Thyroid gland (tissue), 4 donors: ENCODE results near the gene CD40.

ENCODE experiments used
- POLR2A ChIP-seq, 2 donors: fragments of 450-650 bp; IDR thresholded peaks; one replicate each; pipeline ENCODE4 v1.6.1; 2017; ENCODE audit warnings: antibody characterized with exemption in 2 of 2, mild to moderate bottlenecking in 2 of 2, moderate library complexity in 1 of 2
- TF ChIP-seq, protein P1 (sequence below), 6 experiments: fragments of 200-600 bp in 3 of 6; fragments of 450-650 bp in 3 of 6; sonication (generic) in 3 of 6; IDR thresholded peaks; one replicate each; pipeline ENCODE4 v1.5.1; 2016 to 2019; ENCODE audit warnings: antibody characterized with exemption in 6 of 6, mild to moderate bottlenecking in 2 of 6, inconsistent platforms in 1 of 6, moderate library complexity in 1 of 6

GRCh38 chr20:46137816-46138215 is 19.7 kb downstream of the CD40 start:
- TF ChIP-seq, protein P1, sequence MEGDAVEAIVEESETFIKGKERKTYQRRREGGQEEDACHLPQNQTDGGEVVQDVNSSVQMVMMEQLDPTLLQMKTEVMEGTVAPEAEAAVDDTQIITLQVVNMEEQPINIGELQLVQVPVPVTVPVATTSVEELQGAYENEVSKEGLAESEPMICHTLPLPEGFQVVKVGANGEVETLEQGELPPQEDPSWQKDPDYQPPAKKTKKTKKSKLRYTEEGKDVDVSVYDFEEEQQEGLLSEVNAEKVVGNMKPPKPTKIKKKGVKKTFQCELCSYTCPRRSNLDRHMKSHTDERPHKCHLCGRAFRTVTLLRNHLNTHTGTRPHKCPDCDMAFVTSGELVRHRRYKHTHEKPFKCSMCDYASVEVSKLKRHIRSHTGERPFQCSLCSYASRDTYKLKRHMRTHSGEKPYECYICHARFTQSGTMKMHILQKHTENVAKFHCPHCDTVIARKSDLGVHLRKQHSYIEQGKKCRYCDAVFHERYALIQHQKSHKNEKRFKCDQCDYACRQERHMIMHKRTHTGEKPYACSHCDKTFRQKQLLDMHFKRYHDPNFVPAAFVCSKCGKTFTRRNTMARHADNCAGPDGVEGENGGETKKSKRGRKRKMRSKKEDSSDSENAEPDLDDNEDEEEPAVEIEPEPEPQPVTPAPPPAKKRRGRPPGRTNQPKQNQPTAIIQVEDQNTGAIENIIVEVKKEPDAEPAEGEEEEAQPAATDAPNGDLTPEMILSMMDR (IDR thresholded peaks at IDR 0.05), result no peak
- TF ChIP-seq POLR2A (IDR thresholded peaks at IDR 0.05), result no peak
